Hematopoietic multipotent progenitor cell treated with erythropoietin and hydrocortisone succinate and interleukin-3 and kit ligand, for 17 days (in vitro differentiated cells): ENCODE data around the gene ANTXR2.

ENCODE experiments used
- DNase-seq: peaks from one replicate; pipeline ENCODE4 v3.0.0-alpha.2; 2015; ENCODE audit warnings: low spot score

The ANTXR2 gene

DNA sequence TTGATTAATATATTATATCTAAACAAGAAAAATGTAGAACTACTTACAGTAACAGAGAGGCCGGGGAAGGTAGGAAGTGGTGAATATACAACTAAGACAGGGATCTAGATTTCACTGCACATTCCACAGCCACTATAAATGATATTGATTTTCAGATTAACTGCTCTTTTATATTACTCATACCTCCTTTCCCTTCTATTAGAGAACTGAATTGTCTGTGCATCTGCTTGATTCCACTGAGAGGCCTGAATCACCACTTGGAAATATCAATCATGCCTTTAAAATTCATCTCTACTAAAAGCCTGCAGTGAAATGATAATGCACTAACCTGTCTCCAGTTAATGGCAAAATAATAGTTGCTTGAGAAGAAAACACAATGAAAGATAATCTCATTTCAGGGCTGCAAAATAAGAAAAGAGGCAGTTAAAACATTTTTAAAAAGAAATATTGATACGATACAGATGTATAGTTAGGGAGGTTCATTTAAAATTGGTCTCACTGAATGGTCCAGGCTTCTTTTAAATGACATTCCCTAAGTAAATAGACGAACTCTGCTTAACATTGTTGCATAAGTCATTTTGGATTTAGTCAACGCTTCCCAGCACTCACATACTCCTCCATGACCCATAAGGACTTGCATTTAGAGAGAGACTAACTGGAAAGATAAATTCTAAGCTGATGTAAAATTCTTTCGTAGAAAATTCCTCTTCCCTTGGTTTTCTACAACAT, 3.8 kb downstream of the ANTXR2 start:
- no peak for DNase-seq

DNA sequence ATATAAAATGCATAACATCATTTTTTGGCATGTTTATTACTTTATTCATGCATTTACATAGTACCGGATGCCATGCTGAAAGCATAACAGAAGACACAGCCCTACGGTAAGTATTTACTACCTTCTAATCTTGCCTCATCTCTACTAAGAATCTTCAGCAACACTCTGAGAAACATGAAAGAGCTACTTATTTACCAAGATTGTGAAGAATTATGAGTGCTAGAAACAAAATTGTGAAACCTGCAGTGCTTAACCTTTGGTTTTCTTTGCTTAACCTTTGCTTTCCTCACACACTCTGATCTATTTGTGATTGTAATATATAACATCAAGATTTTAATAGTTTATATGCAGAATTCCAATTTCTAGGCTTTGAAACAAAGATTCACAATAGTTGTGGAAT, 7.4 kb downstream of the ANTXR2 start:
- DNase-seq, result no peak

DNA sequence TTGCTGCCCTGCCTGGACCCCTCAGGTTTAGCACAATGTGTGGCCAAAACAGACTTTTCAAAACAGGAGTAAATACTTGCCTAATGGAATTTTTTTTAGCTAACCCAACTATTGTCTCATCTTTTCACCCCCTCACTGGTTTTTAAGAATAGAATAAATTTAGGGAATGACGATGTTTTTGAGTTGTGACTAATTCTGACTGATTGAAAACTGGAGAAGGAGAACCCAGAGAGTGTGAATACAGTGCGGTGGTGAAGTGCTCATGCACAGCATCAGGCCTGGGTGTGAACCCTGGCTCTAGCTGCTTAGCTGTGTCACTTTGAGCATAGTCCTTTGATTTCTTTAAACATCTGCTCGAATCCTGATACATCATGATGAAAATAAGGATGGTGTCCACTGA, 10.5 kb downstream of the ANTXR2 start:
- no peak for DNase-seq

DNA sequence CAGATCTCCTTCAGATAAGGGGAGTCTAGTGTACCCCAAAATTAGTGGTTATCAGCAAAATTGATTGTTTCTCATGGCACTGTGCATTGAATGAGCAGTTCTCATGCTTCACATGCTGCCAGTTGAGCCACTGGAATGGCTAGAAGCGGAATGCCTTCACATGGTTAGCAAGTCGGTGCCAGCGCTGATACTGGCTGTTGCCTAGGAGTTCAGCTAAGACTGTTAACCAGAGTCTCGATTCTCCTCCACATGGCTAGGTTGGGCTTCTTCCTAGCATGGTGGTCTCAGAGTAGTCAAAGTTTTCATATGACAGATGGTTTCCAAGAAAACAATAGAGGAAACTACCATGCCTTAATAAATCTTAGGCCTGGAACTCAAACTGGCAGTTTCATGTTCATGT, 12.2 kb downstream of the ANTXR2 start:
- no peak for DNase-seq

DNA sequence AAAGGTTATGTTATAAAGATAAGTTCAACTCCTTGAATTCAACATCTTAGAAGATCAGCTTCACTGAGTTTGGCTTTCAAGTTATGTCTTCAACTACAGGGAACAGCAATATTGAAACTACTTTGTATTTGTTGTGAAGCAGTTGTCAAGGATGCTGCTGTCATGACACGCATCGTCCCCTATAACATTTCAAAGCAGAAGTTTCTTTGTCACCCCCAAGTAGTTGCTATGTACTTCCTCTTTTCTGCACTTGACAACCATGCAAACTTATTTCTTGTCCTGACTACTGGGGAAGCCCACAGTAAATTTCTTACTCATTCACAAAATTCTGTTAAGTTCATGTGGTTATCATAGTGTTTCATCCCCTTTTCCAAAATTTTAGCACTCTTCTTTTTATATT, 14.3 kb downstream of the ANTXR2 start:
- no peak for DNase-seq

DNA sequence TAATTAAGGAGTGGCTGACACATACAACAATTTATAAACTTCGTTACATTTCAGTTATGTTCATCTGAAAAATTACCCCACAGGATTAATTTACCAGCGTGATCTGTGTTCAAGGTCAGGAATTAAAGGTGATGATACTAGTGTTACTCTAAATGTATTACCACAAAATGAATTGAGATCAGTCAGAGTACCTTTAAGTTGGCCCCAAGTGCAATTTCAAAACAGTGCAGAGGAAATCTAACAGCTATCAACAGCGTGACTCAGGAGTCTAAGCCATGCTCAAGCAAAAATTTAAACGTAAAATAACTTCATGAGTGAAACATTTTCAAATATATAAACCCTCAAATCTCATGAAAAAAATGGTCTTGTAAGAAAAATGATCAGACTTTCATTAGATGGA, 18.7 kb downstream of the ANTXR2 start:
- DNase-seq, result no peak

DNA sequence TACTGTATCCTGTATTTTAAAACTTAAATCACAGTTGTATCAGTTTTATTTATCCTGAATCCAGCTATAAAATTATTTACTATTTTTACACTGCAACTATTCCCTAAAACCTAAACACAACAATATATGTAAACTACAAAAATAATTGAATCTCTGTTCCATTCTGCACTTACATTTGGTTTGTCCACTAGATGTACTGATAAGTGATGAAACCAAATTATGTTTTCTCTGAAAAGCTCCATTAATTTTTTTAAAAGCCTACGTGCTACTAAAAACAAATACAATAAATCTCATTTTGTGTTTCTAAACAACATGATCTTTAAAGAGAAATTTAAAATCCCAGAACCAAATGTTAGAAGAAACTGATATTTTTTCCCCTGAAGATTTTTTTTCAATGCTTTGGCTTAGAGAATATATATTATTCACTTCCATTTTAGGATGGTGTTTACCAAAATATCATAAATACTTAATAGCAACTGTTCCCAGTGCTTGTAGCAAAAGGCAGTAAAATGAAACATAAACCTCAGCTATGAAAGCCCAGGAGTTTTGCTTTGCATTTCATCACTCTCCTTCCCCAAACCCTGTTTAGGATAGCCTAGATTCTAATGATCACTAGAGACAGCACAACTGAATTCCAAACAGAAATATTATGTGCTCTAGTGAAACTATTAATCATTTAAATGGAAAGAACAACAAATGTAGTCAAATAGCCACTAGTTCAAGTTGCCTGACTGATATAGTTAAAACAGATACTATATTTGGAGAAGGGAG, 19.7 kb downstream of the ANTXR2 start:
- DNase-seq, result no peak

DNA sequence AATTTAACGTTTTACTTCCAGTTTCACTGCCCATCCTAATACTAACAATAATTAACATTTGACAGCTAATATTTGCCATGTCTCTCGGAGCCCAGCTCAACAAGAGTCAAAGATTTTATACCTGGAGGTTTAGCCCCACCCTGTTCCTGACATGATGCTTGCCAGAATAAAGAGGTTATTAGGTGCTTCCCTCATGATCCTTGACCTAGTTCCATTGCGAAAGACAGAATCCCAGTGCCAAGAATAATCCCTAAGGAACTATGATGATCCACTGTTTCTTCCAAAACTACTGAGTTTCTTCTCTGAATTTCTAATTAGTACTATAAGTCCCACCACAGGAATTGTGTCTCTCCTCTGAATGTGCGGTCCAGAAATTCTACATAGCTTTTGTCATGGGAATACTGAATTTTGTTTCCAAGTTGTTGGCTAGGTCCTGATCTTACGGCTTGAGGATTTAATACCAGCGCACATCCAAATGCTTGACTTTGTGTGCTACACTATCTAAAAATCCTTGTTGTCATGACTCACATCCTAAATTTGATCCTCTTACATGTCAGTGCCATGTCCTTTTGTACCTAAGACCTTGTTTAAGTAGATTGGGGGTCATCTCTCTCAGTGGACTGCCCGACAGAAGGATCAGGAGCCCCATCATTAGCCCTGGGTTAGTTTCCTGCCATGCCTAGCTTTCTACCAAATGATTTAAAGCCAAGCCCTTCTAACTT, 23.1 kb downstream of the ANTXR2 start:
- no peak for DNase-seq

DNA sequence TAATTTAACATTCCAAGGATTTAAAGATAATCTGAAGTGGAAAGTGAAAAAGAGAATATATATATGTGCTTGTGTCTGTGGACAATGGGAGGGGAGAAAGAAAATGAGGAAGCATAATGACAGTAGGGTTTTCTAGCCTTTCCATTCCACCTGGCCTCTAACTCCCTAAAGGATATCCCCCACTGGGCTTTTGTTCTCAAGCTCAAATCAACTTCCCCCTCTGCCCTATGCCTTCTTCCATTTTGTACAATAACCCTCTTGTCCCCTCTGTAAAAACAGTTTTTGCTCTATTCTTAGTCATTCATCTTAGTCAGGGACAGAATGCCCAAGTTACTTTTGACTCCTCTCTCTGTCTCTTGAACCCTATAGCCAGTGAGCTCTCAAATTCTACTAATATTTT, 23.6 kb downstream of the ANTXR2 start:
- no peak for DNase-seq

DNA sequence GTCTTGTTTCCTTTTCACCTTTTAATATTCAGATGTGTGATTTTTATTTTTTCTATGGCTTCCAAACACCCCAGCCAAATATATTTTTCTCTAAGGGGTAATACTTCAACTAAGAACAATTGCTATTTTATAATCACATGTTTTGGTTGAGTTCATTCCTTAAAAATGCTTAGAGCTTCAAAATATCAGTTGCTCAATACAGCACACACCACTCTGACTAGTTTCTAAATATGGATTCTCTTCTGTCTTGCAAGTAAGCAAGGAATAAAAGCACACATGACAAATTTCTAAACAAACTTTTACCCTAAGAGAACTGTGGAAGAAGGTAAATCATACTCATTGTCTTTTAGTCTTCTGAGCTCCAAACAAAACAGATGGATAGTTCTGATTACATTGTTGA, 27.2 kb downstream of the ANTXR2 start:
- DNase-seq, result no peak

DNA sequence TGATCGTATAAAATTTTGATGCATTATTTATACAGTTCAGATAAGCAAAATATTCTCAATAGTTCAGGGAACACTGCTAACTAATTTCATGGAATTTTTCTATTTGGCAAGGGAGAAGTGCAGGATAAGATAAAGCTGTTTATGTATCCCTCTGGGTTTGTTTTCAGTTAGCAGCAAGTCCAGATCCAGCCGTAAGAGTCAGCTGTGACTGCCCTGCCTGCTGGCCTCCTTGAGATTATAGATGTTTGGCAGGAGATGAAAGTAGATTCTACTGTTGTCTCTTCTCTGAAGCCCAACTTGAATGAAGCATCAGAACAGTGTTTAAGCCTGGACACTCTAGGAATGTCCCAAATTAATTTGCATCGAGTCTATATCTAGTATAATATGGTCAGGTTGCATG, 29.5 kb downstream of the ANTXR2 start:
- DNase-seq, result no peak

DNA sequence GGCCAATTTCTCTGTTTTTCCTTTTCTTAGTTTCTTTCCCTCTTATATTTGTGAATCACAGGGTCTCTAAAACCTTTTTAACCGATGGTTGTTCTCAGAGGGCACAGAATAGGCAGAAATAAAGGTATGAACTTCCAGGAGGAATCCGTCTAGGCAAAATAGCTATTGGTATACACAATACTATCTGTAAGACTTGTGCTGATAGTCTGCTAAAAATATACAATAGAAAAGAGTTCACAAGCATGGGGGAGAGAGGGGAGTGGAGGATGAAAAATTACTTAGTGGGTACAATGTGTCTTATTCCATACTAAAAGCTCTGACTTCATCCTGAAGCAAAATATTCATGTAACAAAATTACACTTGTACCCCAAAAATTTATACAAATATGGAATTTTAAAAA, 30.2 kb downstream of the ANTXR2 start:
- DNase-seq, result no peak

DNA sequence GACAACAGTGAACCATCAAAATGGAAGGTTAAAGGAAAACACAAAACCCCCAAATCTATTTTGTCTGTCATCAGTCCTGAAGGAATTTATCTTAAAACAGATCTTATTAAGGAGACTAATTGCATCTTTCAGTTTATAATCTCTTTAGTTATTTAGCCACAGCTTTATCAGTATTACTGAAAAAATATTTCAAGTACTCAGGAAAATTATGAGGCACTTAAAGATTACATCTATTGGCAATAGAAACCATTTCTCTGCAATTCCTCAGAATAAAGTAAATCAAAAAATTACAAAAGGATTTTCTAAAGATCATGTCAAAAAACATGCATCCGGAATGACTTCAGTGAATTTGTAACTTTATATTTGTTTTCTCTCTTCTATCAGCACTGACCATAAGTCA, 35.2 kb downstream of the ANTXR2 start:
- no peak for DNase-seq

DNA sequence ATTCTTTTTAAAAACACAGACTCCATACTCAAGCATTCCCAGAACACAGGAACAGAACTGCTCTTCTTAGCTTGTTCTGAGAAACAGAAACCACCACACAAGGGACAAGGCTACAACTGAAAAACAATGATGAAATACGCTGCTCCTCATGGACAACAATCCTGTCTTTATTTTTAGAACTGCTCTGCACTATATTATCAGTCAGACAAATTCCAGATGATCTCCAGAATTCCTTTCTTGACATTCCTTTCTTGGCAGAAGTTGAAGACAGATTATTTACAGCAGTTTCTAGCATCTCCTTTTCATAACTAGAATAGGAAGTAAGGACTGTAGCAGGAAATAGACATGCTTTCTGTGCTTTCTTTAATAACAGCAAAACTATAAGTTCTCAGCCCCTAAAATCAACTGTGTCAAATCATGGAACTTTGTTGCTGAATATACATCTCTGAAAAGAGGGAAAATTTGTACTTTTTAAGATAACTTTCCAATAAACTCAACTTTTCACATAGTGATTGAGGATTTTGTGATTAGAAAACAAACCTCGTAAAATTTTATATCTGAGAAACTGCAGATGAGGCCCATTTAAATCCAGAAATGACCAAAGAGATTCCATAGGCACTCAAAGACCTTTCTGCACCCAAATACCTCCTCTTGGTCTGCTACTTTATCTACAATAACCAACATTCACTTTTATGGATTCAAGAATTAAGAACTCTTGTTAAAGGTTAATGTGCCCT, 35.9 kb downstream of the ANTXR2 start:
- no peak for DNase-seq

DNA sequence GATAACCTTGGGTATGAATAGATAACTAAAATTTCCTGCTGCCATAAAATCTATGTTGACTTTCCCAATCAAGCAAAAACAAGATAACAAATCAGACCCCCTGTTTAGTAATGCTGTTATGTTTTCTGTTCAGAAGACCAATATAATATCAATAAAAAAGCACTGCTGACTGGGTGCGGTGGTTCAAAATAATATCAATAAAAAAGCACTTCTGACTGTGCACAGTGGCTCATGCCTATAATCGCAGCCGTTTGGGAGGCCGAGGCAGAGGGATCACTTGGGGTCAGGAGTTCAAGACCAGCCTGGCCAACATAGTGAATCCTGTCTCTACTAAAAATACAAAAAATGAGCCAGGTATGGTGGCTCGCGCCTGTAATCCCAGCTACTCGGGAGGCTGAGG, 36.7 kb downstream of the ANTXR2 start:
- no peak for DNase-seq

DNA sequence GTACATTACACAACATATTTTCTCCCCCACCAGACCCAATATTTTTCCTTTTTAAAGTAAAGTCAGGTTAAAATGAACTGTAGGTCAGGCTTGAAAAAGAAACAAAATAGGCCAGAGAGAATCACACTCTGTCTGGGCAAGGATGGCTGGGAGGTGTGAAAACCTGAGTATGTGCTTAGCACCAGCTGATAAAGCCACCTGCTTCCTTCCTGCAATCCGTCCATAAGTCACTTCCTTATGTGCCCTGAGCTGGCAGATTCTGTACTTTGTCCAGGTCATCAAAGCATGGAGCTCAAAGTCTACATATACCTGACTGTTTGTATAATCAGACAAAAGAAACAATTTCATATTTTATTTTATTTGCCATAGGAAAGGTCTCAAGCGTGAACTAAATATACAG, 37.7 kb downstream of the ANTXR2 start:
- DNase-seq, result no peak

DNA sequence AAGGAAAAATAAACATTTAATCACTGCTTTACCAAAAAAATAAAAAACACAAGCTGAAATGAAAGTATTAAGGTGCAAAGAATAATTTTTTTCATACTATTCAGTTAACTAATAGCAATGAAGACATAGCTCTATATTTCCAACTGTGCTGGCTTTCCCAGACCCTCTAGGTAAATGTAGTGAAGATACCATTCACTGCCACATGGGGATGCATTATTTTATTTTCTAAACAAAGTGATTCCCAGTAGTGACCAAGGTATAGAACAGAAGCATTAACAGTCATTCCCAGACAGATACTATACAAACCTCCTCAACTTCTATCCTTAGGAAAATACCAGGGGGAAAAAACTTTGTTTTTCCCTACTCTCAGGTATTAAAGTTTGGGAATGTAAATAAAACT, 39.4 kb downstream of the ANTXR2 start:
- no peak for DNase-seq

DNA sequence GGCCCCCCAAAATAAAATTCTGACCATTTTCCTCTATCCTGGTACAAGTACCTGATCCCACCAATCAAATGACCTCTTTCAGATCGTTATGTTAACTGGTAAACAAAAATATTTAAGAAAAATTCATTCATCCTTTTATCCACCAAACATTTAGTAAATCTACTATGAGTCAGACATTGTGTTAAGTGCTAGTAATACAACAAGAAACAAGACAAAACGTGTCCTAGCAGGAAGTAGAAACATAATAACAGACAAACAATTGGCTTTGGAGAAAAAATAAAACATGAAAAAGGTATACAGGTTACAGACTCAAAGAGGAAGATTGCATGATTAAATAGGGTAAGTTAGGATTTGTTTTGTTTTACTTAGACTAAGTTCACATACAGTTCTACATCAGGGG, 43.7 kb downstream of the ANTXR2 start:
- DNase-seq, result no peak

DNA sequence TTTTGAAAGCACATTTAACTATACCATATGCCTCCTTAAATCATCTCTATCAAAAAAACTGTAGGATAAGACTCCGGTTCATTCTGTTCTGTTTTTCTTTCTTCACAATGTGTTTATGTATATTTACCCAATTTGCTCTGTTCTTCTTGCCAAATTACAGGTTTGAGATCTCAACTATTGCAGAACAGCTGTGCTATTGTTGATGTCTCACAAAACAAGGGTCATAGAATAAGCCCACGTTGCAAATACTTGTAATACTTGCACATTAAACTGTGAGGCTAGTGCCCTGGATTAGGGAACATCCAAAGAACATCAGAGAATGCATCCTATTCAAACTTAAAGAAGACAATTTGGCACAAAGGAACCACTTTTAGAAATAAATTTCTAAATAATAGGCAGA, 45.4 kb downstream of the ANTXR2 start:
- no peak for DNase-seq

DNA sequence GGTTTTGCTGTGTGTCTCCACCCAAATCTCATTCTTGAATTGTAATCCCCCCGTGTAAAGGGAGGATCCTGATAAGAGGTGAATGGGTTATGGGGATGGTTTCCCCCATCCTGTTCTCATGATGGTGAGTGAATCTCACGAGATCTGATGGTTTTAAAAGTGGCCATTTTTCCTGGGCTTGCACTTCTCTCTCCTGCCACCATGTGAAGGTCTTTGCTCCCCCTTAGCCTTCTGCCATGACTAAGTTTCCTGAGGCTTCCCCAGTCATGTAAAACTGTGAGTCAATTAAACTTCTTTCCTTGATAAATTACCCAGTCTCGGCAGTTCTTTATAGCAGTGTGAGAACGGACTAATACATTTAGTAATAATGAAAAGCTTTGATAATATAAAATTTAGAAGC, 46.9 kb downstream of the ANTXR2 start:
- DNase-seq, result no peak

DNA sequence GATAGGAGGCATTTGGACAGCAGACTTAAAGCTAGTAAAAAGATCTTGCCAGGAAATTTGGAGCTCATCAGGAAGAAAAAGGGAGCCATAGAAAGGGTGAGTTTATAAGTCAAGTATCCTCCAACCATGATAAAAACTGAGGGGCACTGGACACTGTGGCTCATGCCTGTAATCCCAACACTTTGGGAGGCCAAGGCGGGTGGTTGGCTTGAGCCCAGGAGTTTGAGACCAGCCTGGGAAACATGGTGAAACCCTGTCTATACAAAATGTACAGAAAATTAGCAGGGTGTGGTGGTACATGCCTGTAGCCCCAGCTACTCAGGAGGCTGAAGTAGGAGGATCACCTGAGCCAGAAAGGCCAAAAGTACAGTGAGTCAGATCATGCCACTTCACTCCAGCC, 48.7 kb downstream of the ANTXR2 start:
- no peak for DNase-seq

DNA sequence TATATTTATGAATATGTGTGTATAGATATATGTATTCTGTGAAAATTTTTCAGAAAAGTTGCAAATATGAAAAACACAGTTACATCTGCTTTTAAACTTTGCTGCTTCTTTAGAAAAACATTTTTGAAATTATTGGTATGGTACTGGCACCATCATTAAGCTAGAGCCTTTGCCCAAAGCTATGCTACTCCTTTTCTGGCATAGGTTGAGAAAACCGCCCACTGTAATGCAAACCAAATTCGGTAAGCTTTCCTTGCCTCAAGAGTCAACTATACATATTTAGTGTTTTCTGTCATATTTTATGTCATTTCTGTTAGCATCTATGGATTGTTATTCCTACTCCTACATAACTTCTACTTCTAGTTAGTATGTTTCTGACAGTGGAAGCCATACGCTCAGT, 50.7 kb downstream of the ANTXR2 start:
- DNase-seq, result no peak
